Muscle layer of colon (tissue), 2 donors: ENCODE data around the gene SP110.

Experiments used
- H3K27ac ChIP-seq: one replicate; pipeline ENCODE4 v1.7.0; 2013; ENCODE audit warnings: low read depth, mild to moderate bottlenecking, low read length, moderate library complexity
- H3K27me3 ChIP-seq, 2 donors: one replicate each; pipeline ENCODE4 v1.7.0; 2013; ENCODE audit warnings: low read length in 2 of 2, mild to moderate bottlenecking in 2 of 2; ENCODE audit not compliant: insufficient read depth in 2 of 2, control insufficient read depth in 1 of 2
- H3K36me3 ChIP-seq: one replicate; pipeline ENCODE4 v1.7.0; 2013; ENCODE audit warnings: mild to moderate bottlenecking, low read length; ENCODE audit not compliant: insufficient read depth
- H3K4me1 ChIP-seq: one replicate; pipeline ENCODE4 v1.7.0; 2013; ENCODE audit warnings: mild to moderate bottlenecking, low read length; ENCODE audit not compliant: insufficient read depth
- H3K4me3 ChIP-seq, 2 donors: one replicate each; pipeline ENCODE4 v1.7.0; 2013; ENCODE audit warnings: low read length in 2 of 2, low read depth in 1 of 2, mild to moderate bottlenecking in 1 of 2, moderate library complexity in 1 of 2
- H3K9ac ChIP-seq: one replicate; pipeline ENCODE4 v1.7.0; 2013; ENCODE audit warnings: low read length
- H3K9me3 ChIP-seq: one replicate; pipeline ENCODE4 v1.7.0; 2013; ENCODE audit warnings: mild to moderate bottlenecking, low read length
- donor health status: abdominal sarcoma.
- donor health status: Adenocarcinoma of cecum.

SP110 gene

DNA sequence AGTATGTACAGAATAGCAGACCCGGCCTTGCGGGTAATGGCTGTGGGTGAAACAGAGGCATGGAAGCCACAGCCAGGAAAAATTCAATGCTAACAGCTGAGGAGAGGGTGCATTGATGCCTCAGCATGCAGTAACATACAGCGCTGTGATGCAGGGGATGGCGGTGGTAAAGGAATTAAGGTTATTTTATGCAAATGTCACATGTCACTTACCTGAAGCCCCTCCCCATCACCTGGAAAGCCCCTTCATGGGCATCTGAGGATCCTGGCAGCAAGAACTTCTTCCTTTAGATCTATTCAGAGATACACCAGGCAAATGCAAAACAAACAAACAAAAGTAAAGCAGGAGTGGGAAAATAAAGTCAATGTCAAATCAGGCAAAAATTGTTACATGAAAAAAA, 1.7 kb upstream of the SP110 start:
- Histone ChIP-seq H3K27ac (no peak overlapping the region), H3K27me3 (no peaks in the 10 kb centered on the region), H3K4me3 (no peak overlapping the region), H3K9me3 (no peaks in the 10 kb centered on the region), H3K36me3 (peaks cover 1% of the 10 kb centered on the region), H3K9ac (no peak overlapping the region), H3K4me1 (peaks cover 9% of the 10 kb centered on the region)

DNA sequence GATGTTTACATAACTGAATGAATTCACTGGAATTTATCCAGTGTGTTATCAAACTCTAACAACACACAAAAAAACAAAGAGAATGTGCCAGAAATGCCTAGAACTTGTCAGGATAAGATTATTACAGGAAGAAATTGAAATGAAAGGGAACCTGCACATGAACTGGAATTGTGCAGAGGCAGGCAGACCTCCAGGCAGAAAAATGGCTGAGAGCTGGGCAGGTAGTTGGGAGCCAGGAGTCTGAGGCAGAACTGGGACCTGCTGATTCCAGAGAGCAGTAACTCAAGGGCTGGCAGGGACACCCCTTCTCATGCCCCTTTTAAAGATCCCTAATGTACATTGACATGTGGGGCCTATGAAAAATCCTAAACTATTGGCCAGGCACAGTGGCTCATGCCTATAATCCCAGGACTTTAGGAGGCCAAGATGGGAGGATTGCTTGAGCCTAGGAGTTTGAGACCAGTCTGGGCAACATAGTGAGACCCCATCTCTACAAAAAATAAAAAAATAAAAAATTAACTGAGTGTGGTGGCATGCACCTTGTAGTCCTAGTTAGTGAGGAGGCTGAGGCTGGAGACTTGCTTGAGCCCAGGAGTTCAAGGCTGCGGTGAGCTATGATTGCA, 674 bp upstream of the SP110 start:
- no peaks in the 10 kb centered on the region for H3K27me3 ChIP-seq
- H3K27ac ChIP-seq: peak overlapping the region; percentile 91
- peak overlapping the region; percentile 79 to 82 for H3K4me3 ChIP-seq
- H3K9ac ChIP-seq: peak overlapping the region; percentile 79
- peaks cover 9% of the 10 kb centered on the region for H3K4me1 ChIP-seq
- H3K9me3 ChIP-seq: no peaks in the 10 kb centered on the region
- H3K36me3 ChIP-seq: peaks cover 5% of the 10 kb centered on the region

DNA sequence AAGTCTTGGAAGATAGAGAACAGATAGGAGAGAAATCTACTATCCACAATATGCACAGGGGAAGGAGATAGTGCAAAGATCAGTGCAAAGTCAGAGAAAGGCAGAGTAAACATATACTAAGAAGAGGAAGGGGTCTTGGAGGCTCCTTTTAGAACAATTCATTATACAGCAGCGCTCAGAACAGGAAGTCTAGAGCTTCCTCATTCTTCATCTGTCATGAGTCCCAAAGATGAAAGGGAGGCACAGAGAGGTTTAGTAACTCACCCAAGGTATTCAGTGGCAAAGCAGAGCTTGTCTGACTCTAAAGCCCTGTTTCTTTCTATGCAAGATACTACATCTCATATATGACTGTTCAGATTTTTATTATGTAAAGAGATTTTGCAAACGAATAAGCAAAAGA, 1.4 kb downstream of the SP110 start:
- Histone ChIP-seq H3K36me3 (peaks cover 10% of the 10 kb centered on the region), H3K27ac (no peak overlapping the region), H3K4me3 (peak overlapping the region in 1 of 2 donors; percentile 82), H3K27me3 (no peaks in the 10 kb centered on the region), H3K9ac (no peak overlapping the region), H3K9me3 (no peaks in the 10 kb centered on the region), H3K4me1 (peaks cover 9% of the 10 kb centered on the region)

DNA sequence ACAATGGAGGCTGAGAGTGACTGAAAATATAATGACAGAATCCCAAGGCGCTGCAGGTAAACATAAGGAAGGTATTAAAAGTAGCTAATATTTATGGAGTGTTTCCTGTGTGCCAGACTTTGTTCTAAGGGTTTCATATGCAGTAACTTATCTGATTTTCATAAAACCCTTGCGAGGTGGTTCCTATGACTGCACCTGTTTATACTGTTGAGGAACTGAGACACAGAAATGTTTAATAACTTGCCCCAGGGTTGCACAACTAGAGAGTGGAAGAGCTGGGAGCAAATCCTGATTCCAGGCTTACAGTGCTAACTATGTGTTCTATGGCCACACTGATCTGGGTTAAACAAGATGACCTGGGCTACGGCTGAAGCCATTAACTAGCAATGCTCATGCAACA, 2.4 kb downstream of the SP110 start:
- Histone ChIP-seq H3K27me3 (no peaks in the 10 kb centered on the region), H3K4me1 (peaks cover 9% of the 10 kb centered on the region), H3K9ac (no peak overlapping the region), H3K36me3 (peaks cover 19% of the 10 kb centered on the region), H3K4me3 (no peak overlapping the region), H3K27ac (no peak overlapping the region), H3K9me3 (no peaks in the 10 kb centered on the region)

DNA sequence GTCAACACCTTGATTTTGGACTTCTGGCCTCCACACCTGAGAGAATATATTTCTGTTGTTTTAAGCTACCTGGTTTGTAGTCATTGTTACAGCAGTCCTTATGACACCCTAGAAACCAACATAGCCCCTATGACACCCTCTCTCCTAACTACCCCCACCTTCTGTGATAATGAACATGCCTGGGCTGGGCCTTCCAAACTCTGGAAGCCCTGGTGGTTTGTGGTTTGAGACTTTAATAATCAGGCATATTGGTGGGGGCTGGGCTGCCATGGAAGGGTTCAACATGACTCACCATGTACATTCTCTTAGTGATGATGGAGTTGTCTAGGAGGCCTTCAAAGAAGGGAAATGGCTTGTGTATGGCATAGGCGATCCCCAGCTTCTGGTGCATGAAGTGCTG, 3.3 kb downstream of the SP110 start:
- Histone ChIP-seq H3K4me1 (peaks cover 9% of the 10 kb centered on the region), H3K36me3 (peaks cover 29% of the 10 kb centered on the region), H3K27me3 (no peaks in the 10 kb centered on the region), H3K27ac (no peak overlapping the region), H3K9ac (no peak overlapping the region), H3K9me3 (no peaks in the 10 kb centered on the region), H3K4me3 (no peak overlapping the region)

DNA sequence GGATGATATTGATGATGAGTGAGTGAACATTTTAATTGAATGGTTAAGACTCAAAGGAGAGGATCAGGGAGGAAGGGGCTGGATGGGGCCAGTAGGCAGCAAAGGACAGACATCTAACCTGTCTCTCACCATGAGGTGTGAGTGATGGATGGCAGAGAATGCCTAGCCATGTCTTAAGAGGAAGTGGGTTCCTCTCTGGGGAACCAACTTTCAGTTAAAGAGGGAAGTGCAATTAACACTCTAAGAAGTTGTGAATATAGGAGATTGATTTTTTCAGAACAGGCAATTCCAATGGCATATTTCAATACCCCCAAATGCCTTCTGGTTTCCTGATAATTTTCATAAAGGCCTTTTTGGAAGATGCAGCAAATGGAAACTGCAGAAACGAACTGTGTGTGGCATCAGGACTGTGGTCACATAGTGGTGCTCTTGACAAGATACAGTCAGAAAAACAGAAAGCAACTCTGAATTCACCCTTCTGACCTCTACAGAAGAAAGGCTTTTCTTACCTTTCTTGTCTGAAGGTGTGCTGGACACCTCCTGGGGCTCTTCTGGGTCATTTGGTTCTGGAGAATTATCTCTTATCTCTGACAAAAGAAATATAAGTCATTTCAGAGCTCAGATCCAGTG, 10.2 kb downstream of the SP110 start:
- Histone ChIP-seq H3K27ac (no peak overlapping the region), H3K9me3 (no peaks in the 10 kb centered on the region), H3K9ac (no peak overlapping the region), H3K27me3 (no peaks in the 10 kb centered on the region), H3K36me3 (peaks cover 75% of the 10 kb centered on the region), H3K4me3 (no peak overlapping the region), H3K4me1 (no peaks in the 10 kb centered on the region)

DNA sequence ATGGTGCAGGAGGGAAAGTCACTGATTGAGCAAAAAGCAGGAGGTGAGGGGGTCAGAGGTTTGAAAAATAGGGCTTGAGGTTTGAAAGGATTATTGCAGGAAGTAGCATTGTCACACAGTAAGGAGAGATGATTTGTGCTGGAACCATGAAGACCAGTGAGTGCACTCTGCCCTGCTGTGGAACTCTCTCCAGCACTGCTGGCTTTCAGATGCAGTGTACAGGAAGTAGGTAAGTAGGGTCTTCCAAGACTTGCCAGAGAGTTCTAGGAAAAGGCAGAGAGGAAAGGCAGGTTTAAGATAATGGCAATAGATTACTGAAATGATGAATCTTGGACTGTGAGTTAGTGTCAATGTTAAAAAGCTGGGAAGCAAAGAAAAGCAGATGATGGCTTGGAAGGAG, 11.2 kb downstream of the SP110 start:
- H3K9me3 ChIP-seq: no peaks in the 10 kb centered on the region
- no peaks in the 10 kb centered on the region for H3K4me1 ChIP-seq
- H3K27me3 ChIP-seq: no peaks in the 10 kb centered on the region
- no peak overlapping the region for H3K27ac ChIP-seq
- H3K36me3 ChIP-seq: peaks cover 72% of the 10 kb centered on the region
- no peak overlapping the region for H3K4me3 ChIP-seq
- H3K9ac ChIP-seq: no peak overlapping the region

DNA sequence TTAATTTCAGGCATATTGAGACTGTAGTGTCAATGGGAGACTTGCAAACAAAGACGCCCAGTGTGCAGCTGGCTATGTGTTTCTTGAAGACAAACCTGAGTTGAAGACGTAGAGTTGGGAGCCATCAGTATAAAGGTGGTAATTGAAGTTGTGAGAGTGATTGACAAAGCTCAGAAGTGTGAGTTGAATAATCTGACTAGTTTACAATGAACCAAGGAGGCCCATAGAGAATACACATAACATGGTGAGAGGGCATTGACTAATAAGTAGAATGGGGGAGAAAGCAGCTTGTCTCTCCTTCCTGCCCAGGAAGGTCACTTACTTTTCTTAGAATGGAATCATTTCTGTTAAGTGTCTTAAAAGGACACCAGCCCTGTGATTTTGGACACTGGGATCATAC, 14.1 kb downstream of the SP110 start:
- H3K4me1 ChIP-seq: no peaks in the 10 kb centered on the region
- no peaks in the 10 kb centered on the region for H3K9me3 ChIP-seq
- H3K27ac ChIP-seq: no peak overlapping the region
- no peak overlapping the region for H3K9ac ChIP-seq
- no peak overlapping the region for H3K4me3 ChIP-seq
- peaks cover 63% of the 10 kb centered on the region for H3K36me3 ChIP-seq
- no peaks in the 10 kb centered on the region for H3K27me3 ChIP-seq

DNA sequence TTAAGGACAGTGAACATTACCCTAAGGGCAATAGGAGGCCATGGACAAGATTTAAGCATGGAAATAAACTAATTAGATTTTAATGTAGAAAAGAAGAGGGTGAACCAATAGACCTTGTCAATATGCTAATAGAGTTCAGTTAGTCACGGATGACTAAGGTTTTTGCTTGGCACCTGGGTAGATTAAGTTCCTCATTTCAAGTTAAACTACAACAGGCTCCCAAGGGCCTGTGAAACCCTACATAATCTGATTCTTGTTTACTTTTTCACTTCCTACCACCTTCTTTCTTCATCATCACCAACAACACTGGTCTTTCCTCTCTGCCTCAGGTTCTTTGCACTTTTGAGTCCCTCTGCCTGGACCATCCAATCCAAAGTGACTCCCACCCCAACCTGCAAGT, 14.8 kb downstream of the SP110 start:
- peaks cover 62% of the 10 kb centered on the region for H3K36me3 ChIP-seq

DNA sequence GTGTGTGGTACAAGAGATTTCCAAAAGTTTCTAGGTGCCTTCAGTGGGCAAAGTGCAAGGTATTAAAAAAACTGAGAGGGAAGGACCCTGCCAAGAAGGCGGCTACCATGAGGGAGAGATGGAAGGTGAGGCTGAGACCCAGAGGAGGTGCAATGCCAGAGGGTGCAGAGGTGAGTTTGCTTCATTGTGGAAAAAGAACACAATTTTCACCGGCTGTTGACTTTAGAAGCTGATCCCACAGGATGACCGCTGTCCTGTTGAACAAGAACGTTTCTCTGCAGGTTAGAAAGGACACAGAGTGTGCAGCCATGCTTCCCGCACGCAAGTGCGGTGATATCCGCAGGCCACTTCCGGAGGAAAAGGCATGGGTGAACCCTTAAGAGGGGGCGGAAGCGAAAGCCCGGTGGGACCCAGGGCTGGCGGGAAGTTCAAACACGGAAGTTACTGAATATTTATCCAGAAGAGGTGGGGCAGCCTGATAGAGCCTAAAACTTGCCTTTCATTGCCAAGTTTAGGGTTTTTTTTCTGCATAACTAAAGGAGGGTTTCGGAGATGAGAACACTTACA, 16.6 kb downstream of the SP110 start:
- H3K9me3 ChIP-seq: no peaks in the 10 kb centered on the region
- no peaks in the 10 kb centered on the region for H3K4me1 ChIP-seq
- peaks cover 52% of the 10 kb centered on the region for H3K36me3 ChIP-seq
- no peak overlapping the region for H3K4me3 ChIP-seq
- H3K27ac ChIP-seq: no peak overlapping the region
- H3K9ac ChIP-seq: no peak overlapping the region
- H3K27me3 ChIP-seq: no peaks in the 10 kb centered on the region

More for the DNA sequence above, 14.8 kb downstream of the SP110 start:
- H3K9ac ChIP-seq: no peak overlapping the region
- H3K27me3 ChIP-seq: no peaks in the 10 kb centered on the region
- H3K27ac ChIP-seq: no peak overlapping the region
- H3K4me3 ChIP-seq: no peak overlapping the region
- no peaks in the 10 kb centered on the region for H3K9me3 ChIP-seq
- no peaks in the 10 kb centered on the region for H3K4me1 ChIP-seq

DNA sequence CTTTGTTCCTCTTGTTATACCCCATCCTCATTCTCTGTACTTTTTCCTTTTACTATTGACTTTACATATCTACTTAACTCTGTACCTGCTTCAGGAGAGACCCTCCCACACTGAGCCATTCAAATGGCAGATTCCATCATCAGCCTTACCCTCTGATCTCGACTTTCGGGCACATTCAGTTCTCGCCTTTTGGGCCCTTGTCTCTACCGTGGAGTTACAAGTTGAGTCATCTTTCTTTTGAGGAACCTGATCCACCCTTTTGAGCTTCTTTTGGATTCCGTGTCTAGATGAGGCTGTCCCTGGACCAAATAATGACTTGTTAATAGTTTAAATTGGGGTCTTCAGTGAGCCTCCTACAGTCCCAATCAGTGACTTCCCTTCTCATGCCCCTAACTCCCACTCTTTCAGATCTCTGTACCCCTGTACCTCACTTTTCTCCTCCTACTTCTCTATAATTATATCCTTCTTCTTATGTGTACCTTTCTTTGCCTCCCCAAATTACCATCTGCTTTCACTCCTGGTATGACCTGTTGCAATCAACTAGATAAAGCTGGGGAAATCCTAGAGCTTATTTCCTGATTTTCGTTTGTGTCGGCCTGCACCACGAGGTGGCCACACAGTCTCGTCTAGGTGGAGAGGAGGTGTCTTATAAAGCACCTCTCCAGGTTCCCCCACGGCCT, 17.2 kb downstream of the SP110 start:
- H3K4me1 ChIP-seq: no peaks in the 10 kb centered on the region
- H3K36me3 ChIP-seq: peaks cover 53% of the 10 kb centered on the region
- no peaks in the 10 kb centered on the region for H3K9me3 ChIP-seq
- no peak overlapping the region for H3K4me3 ChIP-seq
- no peak overlapping the region for H3K27ac ChIP-seq
- no peaks in the 10 kb centered on the region for H3K27me3 ChIP-seq
- H3K9ac ChIP-seq: no peak overlapping the region
